ENCODE results near the gene RIC8A. TPM values are rescaled to one million over a fixed set of nuclear protein-coding genes. Genes with fewer than 3 reads are reported as not detected.
A peak's percentile ranks its signal among the peaks of the same experiment; 100 is the strongest.

The RIC8A gene
- total RNA-seq, 1 donor from 2014 or later, result 95.5 TPM

- Mint-ChIP-seq H3K4me1 (ENCODE audit: low read depth, unreplicated experiment) (peaks cover 9% of the 10 kb centered on the region), H3K27me3 (ENCODE audit: unreplicated experiment) (peaks cover 6% of the 10 kb centered on the region), H3K36me3 (ENCODE audit: unreplicated experiment) (no peaks in the 10 kb centered on the region), H3K9me3 (ENCODE audit: unreplicated experiment) (peaks cover 4% of the 10 kb centered on the region), H3K4me3 (ENCODE audit: unreplicated experiment) (peak overlapping the region; percentile 16), H3K27ac (ENCODE audit: unreplicated experiment) (peak overlapping the region; percentile 66)
- no peak for DNase-seq
- TF ChIP-seq CTCF (IDR thresholded peaks at IDR 0.05; ENCODE audit: partially characterized antibody, unreplicated experiment), result no peak
Measured at GRCh38 chr11:225734-226453, 18.4 kb downstream of the RIC8A start.

- H3K36me3 Mint-ChIP-seq (ENCODE audit: unreplicated experiment), result no peaks in the 10 kb centered on the region
- H3K4me3 Mint-ChIP-seq (ENCODE audit: unreplicated experiment), result no peak overlapping the region
- H3K9me3 Mint-ChIP-seq (ENCODE audit: unreplicated experiment), result peaks cover 4% of the 10 kb centered on the region
- no peak for TF ChIP-seq CTCF (IDR thresholded peaks at IDR 0.05; ENCODE audit: partially characterized antibody, unreplicated experiment)
- DNase-seq, result no peak
- H3K4me1 Mint-ChIP-seq (ENCODE audit: low read depth, unreplicated experiment), result peaks cover 9% of the 10 kb centered on the region
- H3K27me3 Mint-ChIP-seq (ENCODE audit: unreplicated experiment), result peaks cover 4% of the 10 kb centered on the region
- no peak overlapping the region for H3K27ac Mint-ChIP-seq (ENCODE audit: unreplicated experiment)
Measured at GRCh38 chr11:227824-228379, 20.4 kb downstream of the RIC8A start.

DNA sequence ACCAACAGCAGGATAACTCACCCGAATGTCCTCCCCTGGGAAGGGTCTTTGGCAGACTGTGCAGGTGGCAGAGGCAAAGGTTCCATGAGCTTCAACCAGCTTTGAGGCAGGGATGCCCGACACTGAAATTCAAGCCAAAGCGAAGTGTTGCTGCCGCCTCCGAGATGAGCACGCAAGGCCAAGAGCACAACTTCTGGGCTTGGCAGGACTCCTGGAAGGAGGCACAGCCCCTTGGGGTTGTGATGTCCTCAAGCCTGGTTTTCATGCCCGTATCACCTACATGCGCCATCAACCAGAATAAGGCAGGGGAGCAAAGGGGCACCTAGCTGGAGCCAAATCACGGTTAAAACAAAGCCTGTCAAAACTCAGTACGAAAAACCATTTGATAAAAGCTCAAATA lies 22.9 kb downstream of the RIC8A start:
- H3K36me3 Mint-ChIP-seq (ENCODE audit: unreplicated experiment), result no peaks in the 10 kb centered on the region
- no peak overlapping the region for H3K4me3 Mint-ChIP-seq (ENCODE audit: unreplicated experiment)
- H3K27me3 Mint-ChIP-seq (ENCODE audit: unreplicated experiment), result peaks cover 5% of the 10 kb centered on the region
- no peak overlapping the region for H3K27ac Mint-ChIP-seq (ENCODE audit: unreplicated experiment)
- DNase-seq, result no peak
- TF ChIP-seq CTCF (IDR thresholded peaks at IDR 0.05; ENCODE audit: partially characterized antibody, unreplicated experiment), result no peak
- no peaks in the 10 kb centered on the region for H3K9me3 Mint-ChIP-seq (ENCODE audit: unreplicated experiment)
- H3K4me1 Mint-ChIP-seq (ENCODE audit: low read depth, unreplicated experiment), result peaks cover 5% of the 10 kb centered on the region

DNA sequence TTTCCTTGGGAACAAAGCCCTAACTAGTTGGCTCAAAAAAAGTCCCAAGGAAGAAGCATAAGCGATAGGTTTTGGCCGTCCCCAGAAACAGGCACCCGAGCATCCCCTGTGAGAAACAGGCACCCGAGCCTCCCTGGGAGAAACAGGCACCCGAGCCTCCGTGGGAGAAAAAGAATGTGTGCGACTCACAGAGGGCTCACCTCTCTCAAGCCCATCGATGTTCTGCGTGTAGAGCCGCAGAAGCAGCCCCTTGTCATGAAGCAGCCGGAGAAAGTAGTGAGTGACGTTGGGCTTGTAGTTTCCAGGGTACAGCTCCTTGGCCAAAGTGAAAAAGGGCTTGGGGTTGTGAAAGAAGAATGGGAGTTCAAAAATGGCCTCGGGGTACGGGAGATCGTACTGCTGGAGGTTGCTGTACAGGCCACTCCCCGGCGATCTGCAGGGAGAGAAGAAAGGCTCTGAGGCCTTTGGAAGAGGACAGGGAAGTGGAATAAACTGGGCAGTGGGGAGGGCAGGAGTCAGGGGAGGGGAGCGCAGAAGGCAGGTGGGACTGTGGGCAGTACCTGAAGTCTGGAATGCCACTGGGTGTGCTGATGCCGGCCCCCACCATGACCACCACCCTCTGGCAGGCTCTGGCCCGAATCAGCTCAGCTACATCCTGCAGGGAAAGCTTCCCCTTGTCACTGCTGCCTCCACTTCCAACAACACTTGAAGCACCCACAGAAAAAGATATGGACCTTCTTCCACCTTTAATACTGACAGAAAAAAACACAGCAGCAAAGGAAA lies 25.5 kb downstream of the RIC8A start:
- Mint-ChIP-seq H3K27me3 (ENCODE audit: unreplicated experiment) (peaks cover 2% of the 10 kb centered on the region), H3K27ac (ENCODE audit: unreplicated experiment) (no peak overlapping the region), H3K4me1 (ENCODE audit: low read depth, unreplicated experiment) (no peaks in the 10 kb centered on the region), H3K36me3 (ENCODE audit: unreplicated experiment) (no peaks in the 10 kb centered on the region), H3K4me3 (ENCODE audit: unreplicated experiment) (no peak overlapping the region), H3K9me3 (ENCODE audit: unreplicated experiment) (peaks cover 4% of the 10 kb centered on the region)
- no peak for DNase-seq
- TF ChIP-seq CTCF (IDR thresholded peaks at IDR 0.05; ENCODE audit: partially characterized antibody, unreplicated experiment), result no peak
